ENCODE measurements around the gene ZFHX3. TPM values are rescaled to one million over a fixed set of nuclear protein-coding genes. Genes with fewer than 3 reads are reported as not detected.

Gene ZFHX3
- total RNA-seq, 1 donor from 2014 or later = 0.81 TPM

- intact Hi-C loops (cut with micrococcal nuclease) = no loop called here
Observed at GRCh38 chr16:72812672-72813071, 235.3 kb downstream of the ZFHX3 start.

- intact Hi-C loops (cut with micrococcal nuclease) = no loop called here
Observed at GRCh38 chr16:72811876-72812275, 236.1 kb downstream of the ZFHX3 start.

- intact Hi-C loops (cut with micrococcal nuclease) = no loop called here
Observed at GRCh38 chr16:72811188-72811720, 236.7 kb downstream of the ZFHX3 start.

GRCh38 chr16:72810480-72810879, 237.4 kb downstream of the ZFHX3 start:
- intact Hi-C loops (cut with micrococcal nuclease) = no loop called here

GRCh38 chr16:72809446-72809845, 238.5 kb downstream of the ZFHX3 start:
- intact Hi-C loops (cut with micrococcal nuclease) = no loop called here

- intact Hi-C loops (cut with micrococcal nuclease) = no loop called here
Observed at GRCh38 chr16:72808754-72809153, 239.2 kb downstream of the ZFHX3 start.

GRCh38 chr16:72807245-72807644, 240.7 kb downstream of the ZFHX3 start:
- intact Hi-C loops (cut with micrococcal nuclease) = no loop called here

GRCh38 chr16:72805486-72805885, 242.4 kb downstream of the ZFHX3 start:
- intact Hi-C loops (cut with micrococcal nuclease) = no loop called here

GRCh38 chr16:72800524-72801161, 247.3 kb downstream of the ZFHX3 start:
- intact Hi-C loops (cut with micrococcal nuclease) = no loop called here

GRCh38 chr16:72798264-72798663, 249.7 kb downstream of the ZFHX3 start:
- intact Hi-C loops (cut with micrococcal nuclease) = no loop called here

GRCh38 chr16:72797621-72798020, 250.3 kb downstream of the ZFHX3 start:
- intact Hi-C loops (cut with micrococcal nuclease) = no loop called here

GRCh38 chr16:72796222-72796621, 251.7 kb downstream of the ZFHX3 start:
- intact Hi-C loops (cut with micrococcal nuclease) = no loop called here

GRCh38 chr16:72794986-72795385, 252.9 kb downstream of the ZFHX3 start:
- intact Hi-C loops (cut with micrococcal nuclease) = no loop called here

GRCh38 chr16:72794319-72794718, 253.6 kb downstream of the ZFHX3 start:
- intact Hi-C loops (cut with micrococcal nuclease) = no loop called here

GRCh38 chr16:72793716-72794115, 254.2 kb downstream of the ZFHX3 start:
- intact Hi-C loops (cut with micrococcal nuclease) = no loop called here

GRCh38 chr16:72793017-72793416, 254.9 kb downstream of the ZFHX3 start:
- intact Hi-C loops (cut with micrococcal nuclease) = no loop called here

GRCh38 chr16:72791786-72792185, 256.1 kb downstream of the ZFHX3 start:
- intact Hi-C loops (cut with micrococcal nuclease) = no loop called here

GRCh38 chr16:72789921-72790320, 258.0 kb downstream of the ZFHX3 start:
- intact Hi-C loops (cut with micrococcal nuclease) = loop anchor here (5.0 kb wide), 2 partner anchors 132 to 1317 kb away; no protein-coding TSS in a partner anchor

GRCh38 chr16:72789465-72789864, 258.5 kb downstream of the ZFHX3 start:
- intact Hi-C loops (cut with micrococcal nuclease) = loop anchor here (5.0 kb wide), 2 partner anchors 133 to 1318 kb away; no protein-coding TSS in a partner anchor

GRCh38 chr16:72788269-72788809, 259.6 kb downstream of the ZFHX3 start:
- intact Hi-C loops (cut with micrococcal nuclease) = loop anchor here (5.0 kb wide), 2 partner anchors 134 to 1319 kb away; no protein-coding TSS in a partner anchor

GRCh38 chr16:72787514-72788268, 260.2 kb downstream of the ZFHX3 start:
- intact Hi-C loops (cut with micrococcal nuclease) = loop anchor here (1.0 to 5.0 kb wide), 5 partner anchors 122 to 1320 kb away; no protein-coding TSS in a partner anchor

GRCh38 chr16:72787130-72787513, 260.8 kb downstream of the ZFHX3 start:
- intact Hi-C loops (cut with micrococcal nuclease) = loop anchor here (1.0 to 5.0 kb wide), 5 partner anchors 122 to 1320 kb away; no protein-coding TSS in a partner anchor
